Measurements from ENCODE around the gene METTL9. TPM values are rescaled to one million over a fixed set of nuclear protein-coding genes. Genes with fewer than 3 reads are reported as not detected.
A peak's percentile ranks its signal among the peaks of the same experiment; 100 is the strongest.
"Not testable (repeated sequence)": the region's sequence is repeated elsewhere in the genome, so short reads cannot be mapped to it uniquely, and the experiment has no call there.

The METTL9 gene
- total and polyA plus RNA-seq, 8 donors: 10.2 to 55.2 (median 33.1) TPM

DNA sequence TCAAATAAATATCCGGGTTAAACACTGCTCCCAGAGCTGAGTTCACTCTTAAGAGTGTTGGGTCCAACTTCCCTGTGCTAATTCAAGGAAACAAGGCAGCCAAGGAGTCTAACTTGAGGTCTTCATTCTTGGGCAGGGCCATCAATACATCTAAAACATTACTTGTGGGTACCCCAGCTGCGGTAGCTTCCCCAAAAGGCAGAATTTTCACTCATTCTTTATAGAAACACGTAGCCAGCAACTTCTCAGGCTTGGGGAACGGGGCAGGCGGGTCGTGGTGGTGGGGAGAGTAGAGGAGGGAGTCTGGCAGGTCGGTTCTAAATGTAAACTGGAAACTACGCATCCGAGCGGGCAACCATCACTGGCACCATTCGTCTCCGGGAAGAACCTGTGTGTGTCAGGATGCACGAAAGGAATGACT, 666 bp upstream of the METTL9 start:
- ATAC-seq (peak; percentile 4 to 31 (median 19)), FAIRE-seq (no peak), DNase-seq (peak in 2 of 6 donors; percentile 17 to 63)
- 1% methylated on average over 13 of the region's 13 CpGs for WGBS, 2 donors
- Histone ChIP-seq H3K4me1 (peaks cover 0 to 10% (median 8%) of the 10 kb centered on the region in 3 donors), H3K27me3 (no peaks in the 10 kb centered on the region), H3K9me3 (no peaks in the 10 kb centered on the region), H3K27ac (peak overlapping the region; percentile 73 to 92 (median 88)), H3K36me3 (no peaks in the 10 kb centered on the region), H3K4me3 (peak overlapping the region; percentile 68 to 93 (median 91))
- intact Hi-C loops (cut with DNase I): no loop called here
- TF ChIP-seq, protein P1, sequence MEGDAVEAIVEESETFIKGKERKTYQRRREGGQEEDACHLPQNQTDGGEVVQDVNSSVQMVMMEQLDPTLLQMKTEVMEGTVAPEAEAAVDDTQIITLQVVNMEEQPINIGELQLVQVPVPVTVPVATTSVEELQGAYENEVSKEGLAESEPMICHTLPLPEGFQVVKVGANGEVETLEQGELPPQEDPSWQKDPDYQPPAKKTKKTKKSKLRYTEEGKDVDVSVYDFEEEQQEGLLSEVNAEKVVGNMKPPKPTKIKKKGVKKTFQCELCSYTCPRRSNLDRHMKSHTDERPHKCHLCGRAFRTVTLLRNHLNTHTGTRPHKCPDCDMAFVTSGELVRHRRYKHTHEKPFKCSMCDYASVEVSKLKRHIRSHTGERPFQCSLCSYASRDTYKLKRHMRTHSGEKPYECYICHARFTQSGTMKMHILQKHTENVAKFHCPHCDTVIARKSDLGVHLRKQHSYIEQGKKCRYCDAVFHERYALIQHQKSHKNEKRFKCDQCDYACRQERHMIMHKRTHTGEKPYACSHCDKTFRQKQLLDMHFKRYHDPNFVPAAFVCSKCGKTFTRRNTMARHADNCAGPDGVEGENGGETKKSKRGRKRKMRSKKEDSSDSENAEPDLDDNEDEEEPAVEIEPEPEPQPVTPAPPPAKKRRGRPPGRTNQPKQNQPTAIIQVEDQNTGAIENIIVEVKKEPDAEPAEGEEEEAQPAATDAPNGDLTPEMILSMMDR (IDR thresholded peaks at IDR 0.05): no peak

DNA sequence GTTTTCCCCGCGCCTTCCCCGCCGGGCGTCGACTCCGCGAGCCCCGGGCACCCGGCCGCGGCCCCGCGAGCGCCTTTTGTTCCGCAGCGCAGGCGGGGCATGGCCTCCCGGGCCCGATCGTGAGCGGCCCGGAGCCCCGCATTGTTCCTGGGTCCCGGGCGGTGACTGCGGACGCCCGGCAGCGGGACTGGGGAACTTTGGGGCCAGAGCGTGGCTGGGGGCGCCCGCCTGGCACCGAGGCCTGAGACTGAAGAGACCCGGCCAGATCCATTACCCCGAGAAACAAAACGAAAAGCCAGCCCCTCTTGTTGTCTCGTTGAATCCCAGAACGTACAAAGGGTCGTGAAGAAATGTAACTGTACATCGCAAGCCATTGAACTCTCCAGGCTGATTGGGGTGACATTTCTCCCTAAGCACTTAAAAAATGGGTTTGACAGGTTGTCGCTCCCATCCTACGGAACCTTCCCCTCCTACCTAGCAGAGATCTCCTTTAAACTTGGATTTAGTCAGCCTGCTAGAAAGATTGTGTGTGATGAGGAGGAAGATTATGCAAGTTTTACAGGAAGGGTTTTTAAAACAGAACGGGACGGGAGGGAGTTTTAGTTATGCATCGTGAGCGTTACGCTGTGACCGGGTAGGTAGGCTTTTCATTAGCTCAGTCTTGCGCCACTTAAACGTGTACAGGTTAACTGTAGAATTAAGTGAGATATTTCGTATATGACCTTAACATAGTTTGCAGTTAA, 825 bp downstream of the METTL9 start:
- DNase-seq (peak in 2 of 6 donors; percentile 7 to 68), FAIRE-seq (no peak), ATAC-seq (peak; percentile 2 to 43 (median 14))
- 0% methylated on average over 39 to 52 of the region's 52 CpGs for WGBS, 2 donors
- Histone ChIP-seq H3K27ac (peak overlapping the region; percentile 73 to 92 (median 88)), H3K27me3 (no peaks in the 10 kb centered on the region), H3K9me3 (no peaks in the 10 kb centered on the region), H3K36me3 (no peaks in the 10 kb centered on the region), H3K4me1 (peaks cover 0 to 10% (median 8%) of the 10 kb centered on the region in 3 donors), H3K4me3 (peak overlapping the region; percentile 68 to 93 (median 91))
- TF ChIP-seq, protein P1 (IDR thresholded peaks at IDR 0.05): no peak
- intact Hi-C loops (cut with DNase I): no loop called here

DNA sequence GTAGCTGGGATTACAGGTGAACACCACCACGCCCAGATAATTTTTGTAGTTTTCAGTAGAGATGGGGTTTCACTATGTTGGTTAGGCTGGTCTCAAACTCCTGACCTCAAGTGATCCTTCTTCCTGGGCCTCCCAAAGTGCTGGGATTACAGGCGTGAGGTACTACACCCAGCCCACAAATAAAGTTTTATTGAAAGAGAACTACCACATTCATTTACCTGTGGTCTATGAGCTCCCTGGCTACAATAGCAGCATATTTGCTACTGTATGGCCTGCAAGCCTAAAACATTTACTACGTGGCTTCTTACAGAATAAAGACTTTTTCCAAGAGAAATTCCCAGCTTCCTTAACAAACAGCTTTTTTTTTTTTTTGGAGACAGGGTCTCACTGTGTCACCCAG, 3.4 kb downstream of the METTL9 start:
- FAIRE-seq (no peak), DNase-seq (no peak), ATAC-seq (no peak)
- H3K27me3 ChIP-seq: no peaks in the 10 kb centered on the region
- WGBS, 2 donors: 94 to 96% methylated on average over 3 of the region's 3 CpGs
- TF ChIP-seq, protein P1 (IDR thresholded peaks at IDR 0.05): no peak
- no peak overlapping the region for H3K27ac ChIP-seq
- peaks cover 0 to 15% (median 8%) of the 10 kb centered on the region in 3 donors for H3K4me1 ChIP-seq
- no peak overlapping the region for H3K4me3 ChIP-seq
- H3K9me3 ChIP-seq: no peaks in the 10 kb centered on the region
- intact Hi-C loops (cut with DNase I): no loop called here
- no peaks in the 10 kb centered on the region for H3K36me3 ChIP-seq

DNA sequence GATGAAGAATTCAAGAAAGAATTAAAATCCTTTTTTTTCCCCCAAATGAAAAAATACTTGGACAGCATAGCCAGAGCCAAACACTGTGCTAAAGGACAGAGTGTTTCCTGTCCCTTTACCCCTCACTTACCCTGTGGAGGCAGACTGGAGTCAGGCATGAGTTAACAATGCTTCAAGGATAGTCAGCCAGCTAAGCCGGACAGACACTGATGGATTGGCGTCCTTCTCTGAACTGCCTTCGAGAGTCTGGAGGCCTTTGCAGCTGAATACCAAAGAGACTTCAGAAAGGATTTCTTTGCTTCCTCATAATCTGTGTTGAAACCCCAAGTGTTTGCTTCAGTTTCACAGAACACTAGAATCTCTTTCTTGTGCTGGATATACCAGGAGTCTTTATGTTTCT, 4.6 kb downstream of the METTL9 start:
- ATAC-seq (no peak), FAIRE-seq (no peak), DNase-seq (no peak)
- Histone ChIP-seq H3K4me3 (no peak overlapping the region), H3K27ac (no peak overlapping the region), H3K27me3 (no peaks in the 10 kb centered on the region), H3K36me3 (no peaks in the 10 kb centered on the region), H3K4me1 (peaks cover 0 to 15% (median 8%) of the 10 kb centered on the region in 3 donors), H3K9me3 (no peaks in the 10 kb centered on the region)
- intact Hi-C loops (cut with DNase I): no loop called here
- TF ChIP-seq, protein P1 (IDR thresholded peaks at IDR 0.05): no peak
- WGBS, 2 donors: 14 to 17% methylated on average over 3 of the region's 3 CpGs

DNA sequence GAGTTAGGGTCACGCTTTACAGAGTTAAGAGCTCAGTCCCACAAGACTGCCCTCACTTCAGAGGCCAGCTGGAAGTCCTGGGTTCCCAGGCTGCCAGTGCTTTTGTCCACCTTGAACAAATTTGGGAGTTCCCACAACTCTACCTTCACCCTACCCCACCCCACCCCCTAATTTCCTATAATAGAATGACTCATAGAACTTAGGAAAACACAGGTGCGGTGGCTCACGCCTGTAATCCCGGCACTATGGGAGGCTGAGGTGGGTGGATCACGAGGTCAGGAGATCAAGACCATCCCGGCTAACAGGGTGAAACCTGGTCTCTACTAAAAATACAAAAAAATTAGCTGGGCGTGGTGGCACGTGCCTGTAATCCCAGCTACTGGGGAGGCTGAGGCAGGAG, 6.5 kb downstream of the METTL9 start:
- peak in 1 of 4 donors; percentile 21 for ATAC-seq
- 91% methylated on average over 8 of the region's 8 CpGs for WGBS, 2 donors
- peaks cover 4 to 12% (median 11%) of the 10 kb centered on the region in 3 donors for H3K4me1 ChIP-seq
- H3K4me3 ChIP-seq; FAIRE-seq; DNase-seq; intact Hi-C loops (cut with DNase I); H3K9me3 ChIP-seq; H3K27me3 ChIP-seq; H3K27ac ChIP-seq; H3K36me3 ChIP-seq: not testable (repeated sequence)

Data from pancreas (tissue), 10 donors.